ENCODE data around the gene PLXNB2. TPM values are rescaled to one million over a fixed set of nuclear protein-coding genes. Genes with fewer than 3 reads are reported as not detected.

The PLXNB2 gene
- total and polyA plus RNA-seq, 4 donors, result 123 to 310 (median 173) TPM

DNA sequence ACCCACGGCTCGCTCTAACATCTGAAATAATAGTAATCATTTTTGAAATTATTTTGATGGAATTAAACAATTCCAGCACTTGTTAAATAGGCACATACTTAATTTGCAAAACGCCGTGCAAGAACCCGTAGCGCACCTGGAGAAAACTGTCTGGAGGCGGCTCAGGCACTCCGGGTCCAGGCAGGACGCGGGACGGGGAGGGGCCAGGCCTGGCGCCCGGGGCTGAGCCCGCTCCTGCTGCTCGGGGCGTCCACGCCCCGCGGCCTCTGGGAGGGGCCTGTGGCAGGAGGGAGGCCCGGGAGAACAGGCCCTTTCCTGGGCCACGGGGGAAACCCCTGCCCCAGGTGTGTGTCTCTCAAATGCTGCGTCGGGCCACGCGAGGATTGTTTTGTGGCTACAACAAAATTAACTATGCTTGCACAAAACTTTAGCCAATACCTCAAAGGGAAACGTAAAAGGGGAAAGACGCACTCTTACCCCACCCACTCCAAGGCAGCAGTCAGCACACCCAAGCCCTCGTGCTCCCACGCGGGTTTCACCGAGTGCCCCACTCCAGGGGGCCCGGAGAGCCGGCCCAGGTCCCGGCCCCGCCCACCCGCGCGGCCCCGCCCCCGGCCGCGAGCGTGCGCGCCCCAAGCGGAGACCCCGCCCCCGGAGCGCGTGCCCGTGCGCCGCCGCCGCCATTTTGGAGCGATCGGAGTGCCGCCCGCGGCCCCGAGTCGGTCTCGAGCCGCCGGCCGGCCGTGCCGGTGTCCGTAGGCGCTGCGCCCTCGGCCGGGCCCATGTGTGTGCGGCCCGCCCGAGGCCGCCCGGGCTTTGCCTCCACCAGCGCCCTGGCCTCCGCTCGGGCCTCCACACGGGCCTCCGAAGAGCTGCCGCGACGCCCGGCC is 35.5 kb upstream of the PLXNB2 start, which contains the start of gene PPP6R2:
Gene PPP6R2 (plus strand): TSS at position 677 of the 890 bp plus-strand sequence. CDS start 50,582 bp downstream, outside the sequence.
- Histone ChIP-seq H3K4me3 (peak within 1 kb of the TSS; percentile 78), H3K36me3 (ENCODE audit: control insufficient read depth in 4 of 4, insufficient read depth in 4 of 4, low read length in 4 of 4) (peaks cover 0 to 5% (median 1%) of the 10 kb centered on the region in 4 donors), H3K27ac (ENCODE audit: low read depth in 1 of 2, low read length in 1 of 2) (peak within 1 kb of the TSS; percentile 81 to 87), H3K4me1 (ENCODE audit: control insufficient read depth in 5 of 5, insufficient read depth in 5 of 5, low read length in 5 of 5) (peaks cover 0 to 16% (median 5%) of the 10 kb centered on the region in 5 donors), H3K27me3 (ENCODE audit: control insufficient read depth in 3 of 3, insufficient read depth in 3 of 3, low read length in 2 of 3) (no peaks in the 10 kb centered on the region), H3K9me3 (ENCODE audit: control insufficient read depth in 4 of 4, insufficient read depth in 3 of 4, low read length in 3 of 4) (peaks cover 0 to 6% (median 0%) of the 10 kb centered on the region in 4 donors), H3K9ac (ENCODE audit: insufficient read depth in 1 of 2, low read length in 2 of 2) (peak within 1 kb of the TSS in 1 of 2 donors; percentile 55)
- ATAC-seq (ENCODE audit: insufficient read depth, low FRiP score), result peak; percentile 91
- 1% methylated on average over 71 to 87 of the region's 87 CpGs for WGBS, 2 donors
- DNase-seq, result peak; percentile 70 to 86 (median 78)
- TF ChIP-seq, protein P1, sequence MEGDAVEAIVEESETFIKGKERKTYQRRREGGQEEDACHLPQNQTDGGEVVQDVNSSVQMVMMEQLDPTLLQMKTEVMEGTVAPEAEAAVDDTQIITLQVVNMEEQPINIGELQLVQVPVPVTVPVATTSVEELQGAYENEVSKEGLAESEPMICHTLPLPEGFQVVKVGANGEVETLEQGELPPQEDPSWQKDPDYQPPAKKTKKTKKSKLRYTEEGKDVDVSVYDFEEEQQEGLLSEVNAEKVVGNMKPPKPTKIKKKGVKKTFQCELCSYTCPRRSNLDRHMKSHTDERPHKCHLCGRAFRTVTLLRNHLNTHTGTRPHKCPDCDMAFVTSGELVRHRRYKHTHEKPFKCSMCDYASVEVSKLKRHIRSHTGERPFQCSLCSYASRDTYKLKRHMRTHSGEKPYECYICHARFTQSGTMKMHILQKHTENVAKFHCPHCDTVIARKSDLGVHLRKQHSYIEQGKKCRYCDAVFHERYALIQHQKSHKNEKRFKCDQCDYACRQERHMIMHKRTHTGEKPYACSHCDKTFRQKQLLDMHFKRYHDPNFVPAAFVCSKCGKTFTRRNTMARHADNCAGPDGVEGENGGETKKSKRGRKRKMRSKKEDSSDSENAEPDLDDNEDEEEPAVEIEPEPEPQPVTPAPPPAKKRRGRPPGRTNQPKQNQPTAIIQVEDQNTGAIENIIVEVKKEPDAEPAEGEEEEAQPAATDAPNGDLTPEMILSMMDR (IDR thresholded peaks at IDR 0.05; ENCODE audit: control extremely low read depth, extremely low read depth), result no peak

DNA sequence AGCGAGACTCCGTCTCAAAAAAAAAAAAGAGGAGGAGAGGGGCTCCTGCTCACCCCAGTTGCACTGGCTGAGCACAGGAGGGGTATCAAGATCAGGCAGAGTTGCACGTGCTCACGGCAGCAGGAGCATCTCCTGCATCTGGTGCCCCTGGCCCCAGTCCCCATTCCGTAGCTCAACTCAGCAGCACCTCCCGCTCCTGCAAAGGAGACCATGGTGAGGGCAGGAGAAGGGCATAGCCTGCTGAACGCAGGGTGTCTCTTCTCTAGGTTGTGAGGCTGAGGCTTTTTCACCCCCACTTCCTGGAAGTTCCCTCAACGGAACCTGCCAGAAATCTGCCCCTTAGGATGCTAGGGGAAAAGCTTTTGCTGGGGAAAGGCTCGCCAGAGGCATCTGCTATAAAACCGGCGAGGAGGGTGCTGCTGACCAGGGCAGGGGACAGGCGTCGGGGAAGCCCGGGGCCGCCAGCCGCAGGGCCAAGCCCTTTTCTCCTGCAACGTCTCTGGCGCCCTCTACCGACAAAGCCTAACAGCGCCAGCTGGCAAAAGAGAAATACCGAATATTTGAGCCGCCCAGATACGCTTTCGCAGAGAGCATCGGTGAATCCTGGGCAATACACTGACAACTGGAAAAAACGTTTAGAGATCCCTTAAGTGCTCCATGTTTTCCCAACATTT is 34.7 kb upstream of the PLXNB2 start:
- no peak overlapping the region for H3K9ac ChIP-seq (ENCODE audit: insufficient read depth in 1 of 2, low read length in 2 of 2)

DNA sequence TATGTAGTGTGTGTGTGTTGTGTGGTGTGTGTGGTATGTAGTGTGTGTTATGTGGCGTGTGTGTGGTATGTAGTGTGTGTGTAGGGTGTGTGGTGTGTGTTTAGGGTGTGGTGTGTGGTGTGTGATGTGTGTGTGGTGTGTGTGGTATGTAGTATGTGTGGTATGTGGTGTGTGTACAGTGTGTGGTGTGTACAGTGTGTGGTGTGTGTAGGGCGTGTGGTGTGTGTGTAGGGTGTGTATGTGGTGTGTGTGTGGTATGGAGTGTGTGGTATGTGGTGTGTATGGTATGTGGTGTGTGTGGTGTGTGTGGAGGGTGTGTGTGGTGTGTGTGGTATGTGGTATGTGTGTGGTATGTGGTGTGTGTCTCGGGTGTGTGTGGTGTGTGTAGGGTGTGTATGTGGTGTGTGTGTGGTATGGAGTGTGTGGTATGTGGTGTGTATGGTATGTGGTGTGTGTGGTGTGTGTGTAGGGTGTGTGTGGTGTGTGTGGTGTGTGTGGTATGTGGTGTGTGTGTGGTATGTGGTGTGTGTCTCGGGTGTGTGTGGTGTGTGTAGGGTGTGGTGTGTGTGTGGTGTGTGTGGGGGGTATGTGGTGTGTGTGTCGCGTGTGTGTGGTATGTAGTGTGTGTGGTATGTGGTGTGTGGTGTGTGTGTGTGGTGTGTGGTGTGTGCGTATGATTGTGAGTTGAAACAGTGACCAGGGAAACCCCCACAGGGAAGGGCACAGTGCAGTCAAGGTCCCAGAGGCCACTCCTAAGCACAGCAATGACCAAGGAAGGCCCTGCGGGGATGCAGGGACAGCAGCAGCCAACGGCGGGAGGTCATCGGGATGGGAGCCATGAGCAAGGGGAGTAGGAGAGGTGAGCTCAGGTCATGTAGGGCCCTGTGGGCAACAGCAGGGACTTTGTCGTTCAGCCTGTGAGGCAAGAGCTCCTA is 32.8 kb upstream of the PLXNB2 start:
- Histone ChIP-seq H3K4me3 (no peak overlapping the region), H3K36me3 (ENCODE audit: control insufficient read depth in 4 of 4, insufficient read depth in 4 of 4, low read length in 4 of 4) (peaks cover 0 to 3% (median 0%) of the 10 kb centered on the region in 4 donors), H3K27me3 (ENCODE audit: control insufficient read depth in 3 of 3, insufficient read depth in 3 of 3, low read length in 2 of 3) (no peaks in the 10 kb centered on the region), H3K9ac (ENCODE audit: insufficient read depth in 1 of 2, low read length in 2 of 2) (peak overlapping the region in 1 of 2 donors; percentile 17), H3K9me3 (ENCODE audit: control insufficient read depth in 4 of 4, insufficient read depth in 3 of 4, low read length in 3 of 4) (peaks cover 0 to 6% (median 0%) of the 10 kb centered on the region in 4 donors), H3K4me1 (ENCODE audit: control insufficient read depth in 5 of 5, insufficient read depth in 5 of 5, low read length in 5 of 5) (peaks cover 0 to 9% (median 0%) of the 10 kb centered on the region in 5 donors), H3K27ac (ENCODE audit: low read depth in 1 of 2, low read length in 1 of 2) (peak overlapping the region in 1 of 2 donors; percentile 10)
- ATAC-seq (ENCODE audit: insufficient read depth, low FRiP score), result no peak
- TF ChIP-seq, protein P1 (IDR thresholded peaks at IDR 0.05; ENCODE audit: control extremely low read depth, extremely low read depth), result no peak
- WGBS, 2 donors, result 77 to 79% methylated on average over 12 of the region's 12 CpGs
- no peak for DNase-seq

More for the DNA sequence above, 34.7 kb upstream of the PLXNB2 start:
- 11 to 12% methylated on average over 26 of the region's 26 CpGs for WGBS, 2 donors
- peak overlapping the region in 1 of 2 donors; percentile 11 for H3K27ac ChIP-seq (ENCODE audit: low read depth in 1 of 2, low read length in 1 of 2)
- TF ChIP-seq, protein P1 (IDR thresholded peaks at IDR 0.05; ENCODE audit: control extremely low read depth, extremely low read depth), result peak; percentile 98
- peak; percentile 80 for ATAC-seq (ENCODE audit: insufficient read depth, low FRiP score)
- peaks cover 0 to 16% (median 5%) of the 10 kb centered on the region in 5 donors for H3K4me1 ChIP-seq (ENCODE audit: control insufficient read depth in 5 of 5, insufficient read depth in 5 of 5, low read length in 5 of 5)
- no peaks in the 10 kb centered on the region for H3K27me3 ChIP-seq (ENCODE audit: control insufficient read depth in 3 of 3, insufficient read depth in 3 of 3, low read length in 2 of 3)
- no peak overlapping the region for H3K4me3 ChIP-seq
- DNase-seq, result peak; percentile 89 to 91 (median 89)
- H3K36me3 ChIP-seq (ENCODE audit: control insufficient read depth in 4 of 4, insufficient read depth in 4 of 4, low read length in 4 of 4), result peaks cover 0 to 5% (median 1%) of the 10 kb centered on the region in 4 donors
- H3K9me3 ChIP-seq (ENCODE audit: control insufficient read depth in 4 of 4, insufficient read depth in 3 of 4, low read length in 3 of 4), result peaks cover 0 to 6% (median 0%) of the 10 kb centered on the region in 4 donors
